Mucosa of descending colon (tissue), 3 donors: ENCODE data around the gene DUXB. TPM values are rescaled to one million over a fixed set of nuclear protein-coding genes. Genes with fewer than 3 reads are reported as not detected.
A peak's percentile ranks its signal among the peaks of the same experiment; 100 is the strongest.

Experiments
- ATAC-seq: fragments of 200-7000 bp; cut with Tn5 transposase; one replicate; pipeline ENCODE4 v1.9.1; 2020; ENCODE audit warnings: mild to moderate bottlenecking, moderate library complexity
- DNase-seq, 3 donors: peaks; one replicate each; pipeline ENCODE4 v3.0.0-alpha.2; 2020
- H3K36me3 ChIP-seq: fragments of 200-600 bp; one replicate; pipeline ENCODE4 v1.8.0; 2021; ENCODE audit warnings: low read depth, mild to moderate bottlenecking
- H3K4me1 ChIP-seq: fragments of 200-600 bp; one replicate; pipeline ENCODE4 v1.8.0; 2021; ENCODE audit warnings: low read depth, mild to moderate bottlenecking
- H3K4me3 ChIP-seq: fragments of 200-600 bp; one replicate; pipeline ENCODE4 v1.8.0; 2021; ENCODE audit warnings: mild to moderate bottlenecking
- H3K9me3 ChIP-seq: fragments of 200-600 bp; one replicate; pipeline ENCODE4 v1.8.0; 2021; ENCODE audit warnings: mild to moderate bottlenecking
- CTCF ChIP-seq: fragments of 200-600 bp; IDR thresholded peaks from one replicate; pipeline ENCODE4 v1.8.0; 2022; ENCODE audit warnings: antibody characterized with exemption, mild to moderate bottlenecking
- intact Hi-C, 2 donors: fragments of 100-400 bp; cut with DNase I in 1 of 2; cut with micrococcal nuclease in 1 of 2; formaldehyde crosslinking; loops; one replicate each; pipeline versions ENCODE4 v1.11.0 to v1.11.1; 2022; cut with DNase I, micrococcal nuclease
- total RNA-seq, 3 donors: library from RNA; stranded (reverse); fragmentation: NEBNext Ultra II Directional in 2 of 3; extraction: Animal tissue kit (Norgen Biotek cat#: 25700) in 2 of 3; gene quantifications; one replicate each; pipeline versions ENCODE4 v1.2.1 to v1.2.4, GENCODE V29; 2021 to 2023
- donor health status: DM: no; HTN: no; CAD: no; lungs with moderate emphysema.
- donor health status: DM: no; HTN: no; CAD: no.
- donor health status: DM: no; HTN: yes; CAD: no.

The DUXB gene
- total RNA-seq, 3 donors from 2014 or later, result not detected

- intact Hi-C loops, result no loop called here
- Histone ChIP-seq H3K4me3 (peak within 1 kb of the TSS; percentile 99), H3K4me1 (peaks cover 35% of the 10 kb centered on the region), H3K36me3 (no peaks in the 10 kb centered on the region), H3K9me3 (no peaks in the 10 kb centered on the region)
- peak; percentile 98 for ATAC-seq
- TF ChIP-seq CTCF, result no peak
- DNase-seq, result peak; percentile 95 to 97 (median 96)
These were observed 53.6 kb downstream of the DUXB start, which contains the start of the genes KARS1 and TERF2IP for GRCh38 chr16:75647492-75648264. Gene KARS1 (minus strand): TSS chr16:75647665. CDS start chr16:75647639, 26 bp downstream. Gene TERF2IP (plus strand): TSS chr16:75647773. CDS start chr16:75647883, 110 bp downstream.

DNA sequence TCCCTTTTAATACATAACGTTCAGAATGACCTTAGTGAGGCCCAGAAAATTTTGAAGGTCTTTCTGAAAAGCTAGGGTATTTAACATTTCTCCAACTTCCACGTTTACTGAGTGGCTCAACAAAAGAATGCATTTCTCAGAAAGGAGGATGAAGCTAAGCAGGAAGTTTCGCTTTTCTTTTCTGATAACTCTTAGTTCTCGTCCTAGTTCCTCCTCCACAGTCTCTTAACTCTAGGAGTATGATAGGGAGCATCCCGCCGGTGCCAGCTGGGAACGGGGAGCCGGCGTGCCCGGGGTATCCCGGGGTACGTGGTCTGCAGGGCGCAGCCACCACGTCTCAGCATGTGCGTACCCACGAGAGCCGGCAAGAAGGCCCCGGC, 54.2 kb downstream of the DUXB start:
- peaks cover 34% of the 10 kb centered on the region for H3K4me1 ChIP-seq
- DNase-seq (no peak), ATAC-seq (peak; percentile 6)
- peak overlapping the region; percentile 99 for H3K4me3 ChIP-seq
- no peaks in the 10 kb centered on the region for H3K36me3 ChIP-seq
- H3K9me3 ChIP-seq, result no peaks in the 10 kb centered on the region
- TF ChIP-seq CTCF, result no peak
- intact Hi-C loops, result no loop called here

DNA sequence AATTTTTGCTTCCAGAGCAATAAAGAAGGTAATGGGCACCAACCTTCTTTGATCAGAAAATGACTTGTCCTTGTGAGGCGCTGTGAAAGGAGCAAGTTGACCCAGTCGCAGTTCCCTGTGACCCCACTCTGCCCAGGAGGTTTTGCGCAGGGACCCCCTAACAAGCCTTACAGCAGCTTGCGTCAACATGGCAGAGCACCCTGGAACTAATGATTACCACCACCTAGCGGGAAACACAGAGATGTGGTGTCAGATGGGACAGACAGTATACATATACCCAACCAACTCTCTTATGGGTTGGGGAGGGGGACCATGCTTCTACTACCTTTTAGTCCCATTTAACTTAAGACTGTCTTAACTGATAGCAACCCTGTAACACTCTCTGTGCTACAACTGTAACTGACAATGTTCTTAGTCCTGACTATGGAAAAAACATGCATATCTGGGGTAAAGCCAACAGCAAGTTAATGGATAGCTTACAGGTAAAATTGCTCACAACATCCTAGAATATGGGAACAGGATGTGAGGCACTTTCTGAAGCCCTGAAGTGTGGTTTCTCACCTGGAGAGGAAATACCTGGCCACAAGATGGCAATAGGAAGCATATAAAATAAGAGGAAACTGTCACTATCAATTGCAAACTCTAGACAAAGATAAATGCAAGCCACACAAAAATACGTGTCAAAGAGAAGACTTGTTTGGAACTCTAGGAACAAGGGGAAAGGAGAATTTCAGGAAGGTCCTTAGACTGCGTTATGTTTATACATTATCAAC, 56.8 kb downstream of the DUXB start:
- H3K4me1 ChIP-seq, result peaks cover 21% of the 10 kb centered on the region
- ATAC-seq, result no peak
- H3K9me3 ChIP-seq, result no peaks in the 10 kb centered on the region
- intact Hi-C loops, result no loop called here
- no peak overlapping the region for H3K4me3 ChIP-seq
- no peak for DNase-seq
- no peaks in the 10 kb centered on the region for H3K36me3 ChIP-seq
- no peak for TF ChIP-seq CTCF

Other genes starting within 250 kb of the DUXB start
- gene TMEM170A, start 236.8 kb downstream of the DUXB start, total RNA-seq, result 10 to 100 TPM; 46.7 to 76.8 (median 46.7) TPM
- gene CHST6, start 206.0 kb downstream of the DUXB start, total RNA-seq, result 1 to 10 TPM; 1.8 to 2.9 (median 2.9) TPM
- gene CHST5, start 165.4 kb downstream of the DUXB start, total RNA-seq, result 100 to 1,000 TPM in 2 of 3 donors, 10 to 100 TPM in 1; 27.4 to 111 (median 105) TPM
- gene TMEM231, start 145.2 kb downstream of the DUXB start, total RNA-seq, result 1 to 10 TPM; 4.7 to 7.3 (median 5.5) TPM
- 100 to 1,000 TPM in 2 of 3 donors, 10 to 100 TPM in 1; 81.4 to 110 (median 106) TPM for gene GABARAPL2, start 135.1 kb downstream of the DUXB start, total RNA-seq
- 10 to 100 TPM; 33.0 to 38.1 (median 35.8) TPM for gene ADAT1, start 78.2 kb downstream of the DUXB start, total RNA-seq
- gene KARS1, start 53.8 kb downstream of the DUXB start, total RNA-seq, result 100 to 1,000 TPM in 2 of 3 donors, 10 to 100 TPM in 1; 94.3 to 108 (median 103) TPM
- gene TERF2IP, start 53.7 kb downstream of the DUXB start, total RNA-seq, result 10 to 100 TPM; 26.0 to 49.6 (median 27.7) TPM
- not detected for gene CPHXL2, start 24.5 kb downstream of the DUXB start, total RNA-seq
- gene CPHXL, start 25.0 kb upstream of the DUXB start, total RNA-seq, result not detected